HEK293 (cell line): ENCODE measurements around the gene ASL.

Experiments
- CTCF ChIA-PET: fragments of 350-600 bp; formaldehyde crosslinking; extraction: SDS; loops from one replicate; lab custom pipeline; 2021; ENCODE audit warnings: antibody characterized with exemption; lab: Yijun Ruan, JAX
- POLR2A ChIA-PET: fragments of 300-600 bp; formaldehyde crosslinking; extraction: SDS; loops from one replicate; lab custom pipeline; 2020; ENCODE audit warnings: antibody characterized with exemption, inconsistent platforms; lab: Yijun Ruan, JAX
- H3K27ac ChIP-seq: fragments of 200-500 bp; sonication (Bioruptor generic); 2 replicates; pipeline ENCODE4 v1.5.1; 2014; ENCODE audit warnings: low read depth, low read length, control low read depth, inconsistent platforms; ENCODE audit errors: extremely low read depth
- H3K36me3 ChIP-seq, 2 experiments: fragments of 200-500 bp in 1 of 2; sonication (Bioruptor generic) in 1 of 2; 1 replicate in 1 of 2; 2 replicates in 1 of 2; pipeline ENCODE4 v1.5.1; 2014 to 2017; ENCODE audit warnings: inconsistent platforms in 2 of 2, low read length in 2 of 2; ENCODE audit not compliant: control insufficient read depth in 2 of 2, insufficient read depth in 1 of 2
- H3K4me1 ChIP-seq: fragments of 200-500 bp; sonication (Bioruptor generic); 2 replicates; pipeline ENCODE4 v1.5.1; 2014; ENCODE audit warnings: mild to moderate bottlenecking, low read length, inconsistent platforms; ENCODE audit not compliant: control insufficient read depth, insufficient read depth
- H3K4me3 ChIP-seq: 2 replicates; pipeline ENCODE4 v1.5.1; 2011; ENCODE audit warnings: low read depth, mild to moderate bottlenecking, control low read depth, low read length, moderate library complexity
- H3K9me3 ChIP-seq: fragments of 200-500 bp; sonication (Bioruptor generic); 2 replicates; pipeline ENCODE4 v1.5.1; 2014; ENCODE audit warnings: low read depth, low read length, inconsistent platforms; ENCODE audit not compliant: control insufficient read depth, insufficient read depth
- EGR2 ChIP-seq: fragments of 450-650 bp; formaldehyde crosslinking; IDR thresholded peaks from 2 replicates; pipeline ENCODE4 v1.5.1; 2016; ENCODE audit warnings: low read depth, missing biosample characterization, missing genetic modification characterization
- KLF10 ChIP-seq: fragments of 450-650 bp; IDR thresholded peaks from 2 replicates; pipeline ENCODE4 v1.5.1; 2018; ENCODE audit warnings: missing biosample characterization, mild to moderate bottlenecking, missing genetic modification characterization
- KLF16 ChIP-seq: fragments of 450-650 bp; formaldehyde crosslinking; IDR thresholded peaks from 2 replicates; pipeline ENCODE4 v1.5.1; 2017; ENCODE audit warnings: missing biosample characterization, missing genetic modification characterization
- TCF7L2 ChIP-seq: IDR thresholded peaks from 2 replicates; pipeline ENCODE4 v1.6.1; 2011; ENCODE audit warnings: low read depth, mild to moderate bottlenecking, inconsistent platforms, low read length, moderate library complexity, borderline replicate concordance
- TRIM28 ChIP-seq: IDR thresholded peaks from 2 replicates; pipeline ENCODE4 v1.6.1; 2011; ENCODE audit warnings: low read length, control low read depth, borderline replicate concordance
- ZBTB1 ChIP-seq: fragments of 450-650 bp; formaldehyde crosslinking; IDR thresholded peaks from 2 replicates; pipeline ENCODE4 v1.5.1; 2016; ENCODE audit warnings: missing biosample characterization, missing genetic modification characterization
- ZBTB11 ChIP-seq: fragments of 450-650 bp; formaldehyde crosslinking; conservative IDR thresholded peaks from 2 replicates; pipeline ENCODE4 v1.5.1; 2016; ENCODE audit warnings: low read depth, missing biosample characterization, missing genetic modification characterization
- ZNF10 ChIP-seq: fragments of 450-650 bp; formaldehyde crosslinking; IDR thresholded peaks from 2 replicates; pipeline ENCODE4 v1.5.1; 2017; ENCODE audit warnings: missing biosample characterization, missing genetic modification characterization
- ZNF140 ChIP-seq: fragments of 450-650 bp; formaldehyde crosslinking; IDR thresholded peaks from 2 replicates; pipeline ENCODE4 v1.5.1; 2016; ENCODE audit warnings: missing biosample characterization, missing genetic modification characterization
- ZNF157 ChIP-seq: fragments of 450-650 bp; formaldehyde crosslinking; IDR thresholded peaks from 2 replicates; pipeline ENCODE4 v1.5.1; 2016; ENCODE audit warnings: missing biosample characterization, missing genetic modification characterization
- ZNF202 ChIP-seq: fragments of 450-650 bp; formaldehyde crosslinking; IDR thresholded peaks from 2 replicates; pipeline ENCODE4 v1.5.1; 2016; ENCODE audit warnings: missing biosample characterization, missing genetic modification characterization, borderline replicate concordance
- ZNF211 ChIP-seq: fragments of 450-650 bp; formaldehyde crosslinking; IDR thresholded peaks from 2 replicates; pipeline ENCODE4 v1.5.1; 2016; ENCODE audit warnings: low read depth, missing biosample characterization, missing genetic modification characterization
- ZNF266 ChIP-seq: fragments of 450-650 bp; formaldehyde crosslinking; IDR thresholded peaks from 2 replicates; pipeline ENCODE4 v1.5.1; 2016; ENCODE audit warnings: missing biosample characterization, missing genetic modification characterization, low read depth
- ZNF292 ChIP-seq: fragments of 450-650 bp; formaldehyde crosslinking; IDR thresholded peaks from 2 replicates; pipeline ENCODE4 v1.5.1; 2016; ENCODE audit warnings: low read depth, missing biosample characterization, missing genetic modification characterization, borderline replicate concordance
- ZNF350 ChIP-seq: fragments of 450-650 bp; formaldehyde crosslinking; IDR thresholded peaks from 2 replicates; pipeline ENCODE4 v1.5.0; 2017; ENCODE audit warnings: missing biosample characterization, mild to moderate bottlenecking, missing genetic modification characterization
- ZNF514 ChIP-seq: fragments of 450-650 bp; formaldehyde crosslinking; IDR thresholded peaks from 2 replicates; pipeline ENCODE4 v1.5.1; 2016; ENCODE audit warnings: missing biosample characterization, missing genetic modification characterization
- ZNF529 ChIP-seq: fragments of 450-650 bp; formaldehyde crosslinking; IDR thresholded peaks from 2 replicates; pipeline ENCODE4 v1.5.1; 2017; ENCODE audit warnings: missing genetic modification characterization, missing biosample characterization; ENCODE audit not compliant: insufficient replicate concordance
- ZNF530 ChIP-seq: fragments of 450-650 bp; formaldehyde crosslinking; IDR thresholded peaks from 2 replicates; pipeline ENCODE4 v1.5.1; 2016; ENCODE audit warnings: low read depth, missing biosample characterization, missing genetic modification characterization
- ZNF549 ChIP-seq: fragments of 450-650 bp; IDR thresholded peaks from 2 replicates; pipeline ENCODE4 v1.5.1; 2018; ENCODE audit warnings: missing biosample characterization, missing genetic modification characterization, mild to moderate bottlenecking, inconsistent platforms, moderate library complexity
- ZNF558 ChIP-seq: fragments of 450-650 bp; formaldehyde crosslinking; IDR thresholded peaks from 2 replicates; pipeline ENCODE4 v1.5.1; 2016; ENCODE audit warnings: missing biosample characterization, missing genetic modification characterization
- ZNF585B ChIP-seq: fragments of 450-650 bp; formaldehyde crosslinking; IDR thresholded peaks from 2 replicates; pipeline ENCODE4 v1.5.1; 2016; ENCODE audit warnings: missing biosample characterization, missing genetic modification characterization
- ZNF596 ChIP-seq: fragments of 450-650 bp; IDR thresholded peaks from 2 replicates; pipeline ENCODE4 v1.5.0; 2018; ENCODE audit warnings: missing biosample characterization, mild to moderate bottlenecking, missing genetic modification characterization, moderate library complexity
- ZNF639 ChIP-seq: fragments of 450-650 bp; formaldehyde crosslinking; IDR thresholded peaks from 2 replicates; pipeline ENCODE4 v1.5.1; 2016; ENCODE audit warnings: missing biosample characterization, missing genetic modification characterization
- ZNF645 ChIP-seq: fragments of 450-650 bp; formaldehyde crosslinking; IDR thresholded peaks from 2 replicates; pipeline ENCODE4; 2016; ENCODE audit warnings: missing biosample characterization, missing genetic modification characterization
- ZNF660 ChIP-seq: fragments of 450-650 bp; IDR thresholded peaks from 2 replicates; pipeline ENCODE4 v1.5.1; 2018; ENCODE audit warnings: missing biosample characterization, mild to moderate bottlenecking, missing genetic modification characterization
- ZNF670 ChIP-seq: fragments of 450-650 bp; formaldehyde crosslinking; IDR thresholded peaks from 2 replicates; pipeline ENCODE4 v1.5.1; 2016; ENCODE audit warnings: missing biosample characterization, missing genetic modification characterization, low read depth
- ZNF701 ChIP-seq: fragments of 450-650 bp; formaldehyde crosslinking; IDR thresholded peaks from 2 replicates; pipeline ENCODE4 v1.5.1; 2016; ENCODE audit warnings: missing biosample characterization, missing genetic modification characterization
- ZNF791 ChIP-seq: fragments of 450-650 bp; formaldehyde crosslinking; IDR thresholded peaks from 2 replicates; pipeline ENCODE4 v1.5.1; 2016; ENCODE audit warnings: missing biosample characterization, missing genetic modification characterization

The ASL gene

GRCh38 chr7:66036788-66037187 lies 38.8 kb upstream of the ASL start (continued):
- TF ChIP-seq ZNF266 (tag by site-specific recombination) (no peak), ZNF701 (tag by site-specific recombination) (no peak), ZNF157 (tag by site-specific recombination) (no peak), TRIM28 (no peak), ZNF140 (tag by site-specific recombination) (no peak), ZBTB11 (tag by site-specific recombination) (no peak)

- CTCF ChIA-PET: interaction anchor here (1.7 kb wide), 1 partner anchor 9 kb away, joined by 5 read pairs; no protein-coding TSS in a partner anchor
- POLR2A ChIA-PET: no interaction called here
Measured at GRCh38 chr7:66039094-66039670, 36.4 kb upstream of the ASL start.

GRCh38 chr7:66043681-66044497 lies 31.7 kb upstream of the ASL start:
- TF ChIP-seq ZNF791 (tag by site-specific recombination) (no peak), ZNF596 (tag by site-specific recombination) (no peak), ZNF558 (tag by site-specific recombination) (no peak), KLF10 (tag by site-specific recombination) (no peak), ZNF211 (no peak), ZNF549 (no peak), ZNF530 (tag by site-specific recombination) (no peak), EGR2 (tag by site-specific recombination) (no peak), ZNF514 (tag by site-specific recombination) (no peak), ZNF350 (tag by site-specific recombination) (no peak), ZNF202 (tag by site-specific recombination) (no peak), ZNF292 (no peak), ZBTB1 (tag by site-specific recombination) (no peak), ZNF585B (no peak)
- H3K9me3 ChIP-seq: no peaks in the 10 kb centered on the region
- ChIA-PET CTCF (no interaction called here), POLR2A (interaction anchor here (1.1 kb wide), 1 partner anchor 70 kb away, joined by 3 read pairs; the partner anchor contains the start of gene CRCP)
- no peaks in the 10 kb centered on the region for H3K4me1 ChIP-seq
- no peak overlapping the region for H3K4me3 ChIP-seq
- no peak overlapping the region for H3K27ac ChIP-seq
- H3K36me3 ChIP-seq: no peaks in the 10 kb centered on the region

More at GRCh38 chr7:66039094-66039670, 36.4 kb upstream of the ASL start:
- Histone ChIP-seq H3K4me3 (no peak overlapping the region), H3K36me3 (no peaks in the 10 kb centered on the region), H3K27ac (no peak overlapping the region), H3K4me1 (peaks cover 3% of the 10 kb centered on the region; the same call in 1 of the 2 replicates), H3K9me3 (no peaks in the 10 kb centered on the region)
- TF ChIP-seq KLF16 (no peak), ZNF660 (no peak), ZNF670 (no peak), ZNF10 (tag by site-specific recombination) (no peak), ZNF639 (tag by site-specific recombination) (no peak), ZNF529 (tag by site-specific recombination) (no peak), TCF7L2 (no peak), ZNF645 (tag by site-specific recombination) (no peak)
